GM12892 (cell line): ENCODE results near the gene MYOF.

Source experiments
- POLR2A ChIP-seq: IDR thresholded peaks from 2 replicates; pipeline ENCODE4 v1.6.1; 2011; ENCODE audit warnings: low read depth, low read length, control low read depth
- POLR2AphosphoS5 ChIP-seq: IDR thresholded peaks from 2 replicates; pipeline ENCODE4 v1.6.1; 2011; ENCODE audit warnings: low read depth, low read length, control low read depth
- TAF1 ChIP-seq: IDR thresholded peaks from 2 replicates; pipeline ENCODE4 v1.6.1; 2011; ENCODE audit warnings: low read depth, mild to moderate bottlenecking, control low read depth, low read length, borderline replicate concordance

GRCh38 chr10:93445097-93445960 lies 36.8 kb downstream of the MYOF start:
- TF ChIP-seq POLR2A (no peak), POLR2AphosphoS5 (no peak), TAF1 (no peak)
